ENCODE data around the gene CMSS1.
A peak's percentile ranks its signal among the peaks of the same experiment; 100 is the strongest.
"Not testable (repeated sequence)": the region's sequence is repeated elsewhere in the genome, so short reads cannot be mapped to it uniquely, and the experiment has no call there.

The CMSS1 gene

DNA sequence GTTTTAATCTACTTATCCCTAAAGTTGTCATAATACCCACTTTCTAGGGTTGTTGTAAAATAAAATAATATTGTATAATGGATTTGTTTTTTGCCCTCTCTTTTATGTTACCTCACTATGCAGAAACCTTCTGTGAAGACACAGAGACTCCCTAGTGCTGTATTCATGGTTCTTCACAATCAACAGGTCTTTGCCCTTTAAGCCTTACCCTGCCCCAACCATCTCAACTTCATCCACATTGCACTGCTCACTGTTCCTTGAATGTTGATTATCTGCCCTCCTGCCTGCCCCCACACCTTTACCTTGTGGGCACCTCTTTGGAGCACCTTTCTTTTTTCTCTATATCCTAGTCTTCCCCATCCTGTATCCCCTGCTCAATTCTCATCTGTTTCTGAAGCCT is 21.1 kb downstream of the CMSS1 start:
- H3K9ac ChIP-seq (ENCODE audit: low read length) = no peak overlapping the region
- no peak for TF ChIP-seq CTCF (IDR thresholded peaks at IDR 0.05; ENCODE audit: low read length)
- TF ChIP-seq EZH2 (IDR thresholded peaks at IDR 0.05; ENCODE audit: borderline replicate concordance, low read length) = no peak
- H3K27ac ChIP-seq (ENCODE audit: low read depth, low read length, poor library complexity, severe bottlenecking) = no peak overlapping the region
- H3F3A ChIP-seq (ENCODE audit: insufficient read depth, low read length) = no peaks in the 10 kb centered on the region
- no peak overlapping the region for H3K4me3 ChIP-seq (ENCODE audit: low read depth, low read length, poor library complexity, severe bottlenecking)
- H3K9me3 ChIP-seq (ENCODE audit: low read length) = no peaks in the 10 kb centered on the region
- H3K4me1 ChIP-seq (ENCODE audit: insufficient read depth, low read length, severe bottlenecking) = no peaks in the 10 kb centered on the region
- no peaks in the 10 kb centered on the region for H3K79me2 ChIP-seq (ENCODE audit: insufficient read depth, low read length)
- no peaks in the 10 kb centered on the region for H3K9me2 ChIP-seq (ENCODE audit: low read depth, low read length)
- no peak overlapping the region for H2AFZ ChIP-seq (ENCODE audit: low read length)
- H4K20me1 ChIP-seq (ENCODE audit: insufficient read depth, low read length) = no peaks in the 10 kb centered on the region
- no peak overlapping the region for H3K4me2 ChIP-seq (ENCODE audit: low read length)
- H3K36me3 ChIP-seq (ENCODE audit: insufficient read depth, low read length) = no peaks in the 10 kb centered on the region
- no peaks in the 10 kb centered on the region for H3K27me3 ChIP-seq (ENCODE audit: insufficient read depth, low read length)

- Histone ChIP-seq H3K9me3 (ENCODE audit: low read length) (no peaks in the 10 kb centered on the region), H3K4me2 (ENCODE audit: low read length) (no peak overlapping the region), H3K4me1 (ENCODE audit: insufficient read depth, low read length, severe bottlenecking) (peaks cover 4% of the 10 kb centered on the region), H4K20me1 (ENCODE audit: insufficient read depth, low read length) (no peaks in the 10 kb centered on the region), H3K4me3 (ENCODE audit: low read depth, low read length, poor library complexity, severe bottlenecking) (no peak overlapping the region), H3K9me2 (ENCODE audit: low read depth, low read length) (no peaks in the 10 kb centered on the region), H2AFZ (ENCODE audit: low read length) (no peak overlapping the region), H3K27ac (ENCODE audit: low read depth, low read length, poor library complexity, severe bottlenecking) (no peak overlapping the region), H3F3A (ENCODE audit: insufficient read depth, low read length) (no peaks in the 10 kb centered on the region), H3K27me3 (ENCODE audit: insufficient read depth, low read length) (no peaks in the 10 kb centered on the region), H3K9ac (ENCODE audit: low read length) (no peak overlapping the region), H3K36me3 (ENCODE audit: insufficient read depth, low read length) (no peaks in the 10 kb centered on the region), H3K79me2 (ENCODE audit: insufficient read depth, low read length) (no peaks in the 10 kb centered on the region)
- TF ChIP-seq EZH2 (IDR thresholded peaks at IDR 0.05; ENCODE audit: borderline replicate concordance, low read length) (no peak), CTCF (IDR thresholded peaks at IDR 0.05; ENCODE audit: low read length) (no peak)
Observed at GRCh38 chr3:99839613-99840012, 22.0 kb downstream of the CMSS1 start.

- not testable (repeated sequence) for H3K4me2 ChIP-seq (ENCODE audit: low read length); H3K4me3 ChIP-seq (ENCODE audit: low read depth, low read length, poor library complexity, severe bottlenecking); H3K27ac ChIP-seq (ENCODE audit: low read depth, low read length, poor library complexity, severe bottlenecking); H3K9ac ChIP-seq (ENCODE audit: low read length); H3K9me3 ChIP-seq (ENCODE audit: low read length); H3K79me2 ChIP-seq (ENCODE audit: insufficient read depth, low read length); H4K20me1 ChIP-seq (ENCODE audit: insufficient read depth, low read length); H3K36me3 ChIP-seq (ENCODE audit: insufficient read depth, low read length); H3F3A ChIP-seq (ENCODE audit: insufficient read depth, low read length); H2AFZ ChIP-seq (ENCODE audit: low read length); H3K27me3 ChIP-seq (ENCODE audit: insufficient read depth, low read length); H3K9me2 ChIP-seq (ENCODE audit: low read depth, low read length)
- H3K4me1 ChIP-seq (ENCODE audit: insufficient read depth, low read length, severe bottlenecking) = peaks cover 12% of the 10 kb centered on the region
Observed at GRCh38 chr3:99841949-99842348, 24.3 kb downstream of the CMSS1 start.

DNA sequence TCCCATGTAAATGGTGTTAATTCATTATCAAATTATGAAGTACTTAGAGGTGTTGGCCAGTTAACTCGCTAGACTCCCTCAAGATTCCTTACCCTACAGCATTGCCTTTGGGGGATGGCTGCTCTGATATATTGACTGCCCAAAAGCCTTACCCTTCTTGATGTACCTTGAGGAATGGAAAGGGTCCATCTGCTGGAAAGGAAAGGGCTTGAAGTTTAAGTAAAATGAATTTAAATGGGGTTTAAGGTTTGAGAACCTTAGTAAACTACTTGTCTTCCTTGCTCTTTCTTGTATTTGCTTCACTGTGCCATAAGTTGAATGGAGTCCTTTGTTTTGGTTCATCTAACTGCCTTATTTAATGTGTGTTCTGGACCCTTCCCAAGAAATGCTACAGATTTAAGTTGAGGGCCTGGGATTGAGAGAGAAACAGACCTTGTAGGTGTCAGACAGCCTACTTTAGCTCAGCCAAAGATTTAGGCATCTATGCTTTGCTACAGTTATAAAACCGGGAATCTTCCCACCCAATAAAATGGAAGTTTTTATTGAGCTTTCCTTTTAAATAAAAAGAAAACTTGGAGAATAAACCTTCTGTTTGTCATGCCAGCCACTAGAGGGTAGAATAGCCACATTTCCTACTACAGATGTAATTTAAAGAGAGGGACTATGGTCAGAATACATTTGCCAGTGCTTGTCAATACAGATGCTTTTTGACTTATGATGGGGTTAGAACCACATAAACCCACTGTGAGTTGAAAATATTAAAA is 25.3 kb downstream of the CMSS1 start:
- H3K9me2 ChIP-seq (ENCODE audit: low read depth, low read length) = no peaks in the 10 kb centered on the region
- no peak overlapping the region for H3K4me2 ChIP-seq (ENCODE audit: low read length)
- H2AFZ ChIP-seq (ENCODE audit: low read length) = no peak overlapping the region
- H3K79me2 ChIP-seq (ENCODE audit: insufficient read depth, low read length) = no peaks in the 10 kb centered on the region
- H3F3A ChIP-seq (ENCODE audit: insufficient read depth, low read length) = no peaks in the 10 kb centered on the region
- peak; percentile 71 for TF ChIP-seq CTCF (IDR thresholded peaks at IDR 0.05; ENCODE audit: low read length)
- no peak for TF ChIP-seq EZH2 (IDR thresholded peaks at IDR 0.05; ENCODE audit: borderline replicate concordance, low read length)
- H4K20me1 ChIP-seq (ENCODE audit: insufficient read depth, low read length) = no peaks in the 10 kb centered on the region
- H3K36me3 ChIP-seq (ENCODE audit: insufficient read depth, low read length) = no peaks in the 10 kb centered on the region
- no peaks in the 10 kb centered on the region for H3K9me3 ChIP-seq (ENCODE audit: low read length)
- H3K27ac ChIP-seq (ENCODE audit: low read depth, low read length, poor library complexity, severe bottlenecking) = no peak overlapping the region
- H3K9ac ChIP-seq (ENCODE audit: low read length) = no peak overlapping the region
- H3K4me1 ChIP-seq (ENCODE audit: insufficient read depth, low read length, severe bottlenecking) = peaks cover 12% of the 10 kb centered on the region
- no peak overlapping the region for H3K4me3 ChIP-seq (ENCODE audit: low read depth, low read length, poor library complexity, severe bottlenecking)
- no peaks in the 10 kb centered on the region for H3K27me3 ChIP-seq (ENCODE audit: insufficient read depth, low read length)

Data from OCI-LY1 (cell line).